Stimulated activated CD8-positive, alpha-beta memory T cell treated with anti-CD3 and anti-CD28 coated beads, Interleukin-7, amount 100 ng/mL, for 4 hours (primary cell): Measurements from ENCODE around the gene SSBP2.
"Not testable (repeated sequence)": the region's sequence is repeated elsewhere in the genome, so short reads cannot be mapped to it uniquely, and the experiment has no call there.

Experiments used
- DNase-seq, 2 donors: peaks; one replicate each; pipeline ENCODE4 v3.0.0-alpha.2; 2020; ENCODE audit warnings: low read depth in 2 of 2

The SSBP2 gene

DNA sequence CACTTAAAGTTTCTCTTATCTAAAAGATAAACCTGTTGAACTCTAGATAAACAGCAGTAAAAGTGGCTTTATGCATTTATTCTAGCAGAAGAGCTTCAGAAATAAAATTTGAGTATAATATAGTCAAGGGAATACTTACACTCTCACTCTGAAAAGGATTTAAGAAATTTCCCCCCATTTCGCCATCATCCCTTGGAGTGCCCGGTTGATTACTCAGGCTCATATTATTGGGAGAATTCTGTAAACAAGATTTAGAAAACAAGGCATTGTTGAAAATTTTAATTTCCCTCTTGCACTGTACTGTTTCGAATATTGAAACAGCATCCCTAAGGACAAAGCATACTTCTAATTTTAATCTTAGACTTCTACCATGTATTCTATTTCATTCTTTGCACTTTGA lies 322.5 kb downstream of the SSBP2 start:
- DNase-seq, result no peak

DNA sequence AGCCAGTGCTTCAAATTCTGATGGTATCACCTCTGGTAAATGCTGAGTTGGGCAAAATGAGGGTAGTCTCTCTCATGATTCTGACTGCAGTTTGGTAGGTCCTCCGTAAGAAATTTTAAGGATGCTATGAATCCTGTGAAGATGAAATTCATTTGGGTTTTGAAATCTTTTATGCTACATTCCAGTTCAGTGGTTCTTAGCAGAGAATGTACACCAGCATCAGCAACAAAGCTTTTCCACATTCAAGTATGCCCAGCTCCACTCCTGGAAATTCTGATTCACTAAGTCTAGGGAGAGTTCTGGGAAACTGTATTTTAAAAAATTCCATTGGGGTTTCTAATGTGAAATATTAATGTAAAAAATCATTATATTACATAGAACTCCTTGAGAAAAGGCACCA lies 323.3 kb downstream of the SSBP2 start:
- DNase-seq, result no peak

DNA sequence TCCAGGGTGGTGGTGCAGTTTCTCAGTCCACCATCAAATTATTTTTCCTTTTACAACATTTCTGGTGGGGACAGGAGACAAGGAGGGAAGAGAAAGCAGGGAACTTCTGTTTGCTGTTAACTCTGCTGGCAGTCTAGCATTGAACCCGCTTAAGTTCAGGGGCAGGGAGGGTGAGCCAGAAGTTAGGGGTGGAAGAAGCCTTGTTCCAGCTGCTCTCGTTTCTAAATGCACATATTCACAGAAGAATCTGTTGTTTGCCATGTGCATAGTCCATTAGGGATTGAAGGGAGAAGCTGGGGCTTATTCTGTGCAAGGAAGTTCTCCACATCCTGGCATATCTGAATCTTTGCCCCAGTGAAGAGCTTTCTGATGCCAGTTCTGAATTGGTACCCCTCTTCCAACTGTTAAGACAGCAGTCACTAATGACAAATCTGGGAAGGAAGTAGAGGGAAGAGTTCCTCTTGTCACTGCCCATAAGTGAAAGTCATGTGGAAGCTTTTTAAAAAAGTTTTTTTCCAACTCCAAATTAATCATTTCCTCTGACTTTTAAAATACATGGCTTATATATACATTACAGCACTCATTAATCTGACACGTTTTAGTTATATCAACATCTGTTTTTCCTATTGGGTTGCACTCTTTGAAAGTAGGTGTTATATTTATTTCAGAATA lies 324.4 kb downstream of the SSBP2 start:
- DNase-seq, result no peak

DNA sequence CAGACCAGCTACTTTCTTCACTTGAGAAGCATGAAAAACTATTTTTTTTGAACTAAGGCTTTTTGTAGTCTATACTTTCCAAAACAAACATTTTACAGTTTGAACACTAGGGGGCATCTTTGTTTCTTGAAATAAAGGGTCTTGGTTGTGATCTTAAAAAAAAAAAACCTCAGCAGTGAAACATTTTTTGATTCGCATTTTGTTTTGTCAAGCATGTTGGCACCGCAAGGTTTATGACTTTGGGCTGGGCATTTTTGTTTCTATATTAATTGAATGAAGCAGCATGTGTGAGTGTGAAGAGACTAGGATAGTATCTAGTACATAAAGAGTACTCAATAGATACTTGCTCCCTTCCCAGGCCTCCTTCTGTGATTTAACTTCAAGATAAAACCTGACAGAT lies 325.3 kb downstream of the SSBP2 start:
- DNase-seq, result no peak

DNA sequence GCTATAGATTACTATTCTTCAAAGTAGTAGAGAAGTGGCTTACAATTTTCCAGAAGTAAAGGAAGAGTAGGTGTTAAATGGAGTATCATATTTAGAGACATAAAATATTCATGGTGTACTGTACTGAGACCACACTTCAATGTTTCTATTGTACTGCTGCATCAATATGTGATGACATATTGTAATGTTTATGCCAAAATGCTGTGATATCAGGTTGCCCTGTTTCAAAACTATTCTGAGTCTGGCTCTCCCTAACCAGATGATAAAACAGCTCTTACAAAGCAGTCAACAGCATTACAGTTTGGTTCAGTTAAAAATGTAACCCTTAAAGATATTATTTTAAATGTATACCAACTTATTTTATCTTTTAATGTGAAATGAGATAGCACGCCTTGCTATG lies 326.2 kb downstream of the SSBP2 start:
- no peak for DNase-seq

DNA sequence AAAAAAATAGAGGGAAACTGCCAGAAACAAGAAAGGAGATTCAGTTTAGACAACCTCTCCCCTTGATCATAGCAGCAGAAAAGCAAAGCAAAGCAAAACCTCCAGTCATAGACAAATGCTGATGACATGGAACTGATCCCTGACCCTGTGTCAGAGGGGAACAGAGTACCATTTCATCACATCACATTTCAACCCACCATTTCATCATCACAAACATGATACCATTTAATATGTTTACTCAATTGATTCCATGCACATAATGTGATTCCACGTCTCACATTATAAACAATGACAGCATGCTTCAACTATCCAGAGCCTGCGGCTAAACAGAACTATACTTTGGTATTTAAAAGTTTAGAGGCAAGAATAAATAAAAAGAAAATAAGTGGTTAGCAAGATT lies 328.2 kb downstream of the SSBP2 start:
- DNase-seq, result no peak

DNA sequence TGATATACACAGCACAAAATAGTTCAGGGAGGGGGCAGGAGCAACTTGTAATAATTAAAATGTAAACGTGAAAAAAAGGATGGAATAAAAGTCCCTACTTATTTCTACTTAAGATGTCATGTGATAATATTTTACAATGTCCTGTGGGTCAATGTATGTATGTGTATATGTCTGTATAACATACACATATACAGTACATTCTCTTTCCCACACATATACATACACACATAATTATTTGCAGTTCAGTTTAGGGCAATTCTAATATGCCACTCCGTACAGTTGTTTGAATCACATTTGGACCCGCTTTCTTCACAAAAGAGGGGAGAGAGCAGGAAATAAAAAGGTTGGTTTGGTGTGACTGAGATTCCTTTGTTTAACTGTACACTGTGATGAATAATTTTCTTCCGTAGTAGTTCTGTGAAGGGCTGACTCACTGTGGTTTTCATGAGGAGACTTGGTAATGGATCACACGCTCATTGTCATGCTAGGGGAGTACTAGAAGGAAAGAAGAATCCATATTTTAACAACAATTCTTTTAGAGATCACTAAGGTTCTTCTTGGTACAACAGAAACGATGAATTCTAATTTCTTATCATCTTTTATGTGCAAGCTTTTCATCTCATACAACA lies 330.7 kb downstream of the SSBP2 start:
- no peak for DNase-seq

DNA sequence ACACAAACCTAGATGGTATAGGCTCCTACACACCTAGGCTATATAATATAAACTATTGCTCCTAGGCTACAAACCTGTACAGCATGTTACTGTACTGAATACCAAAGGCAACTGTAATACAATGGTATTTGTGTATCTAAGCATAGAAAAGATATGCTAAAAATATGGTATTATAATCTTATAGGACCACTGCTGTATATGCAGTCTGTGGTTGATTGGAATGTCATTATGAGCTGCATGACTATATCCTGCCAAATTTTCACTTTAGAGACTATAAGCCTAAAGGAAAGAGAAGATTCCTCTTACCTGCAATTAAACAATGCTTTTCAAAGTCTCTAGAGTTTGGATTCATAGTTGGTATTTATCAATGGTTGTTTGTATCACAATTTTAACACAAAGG lies 332.3 kb downstream of the SSBP2 start:
- no peak for DNase-seq

DNA sequence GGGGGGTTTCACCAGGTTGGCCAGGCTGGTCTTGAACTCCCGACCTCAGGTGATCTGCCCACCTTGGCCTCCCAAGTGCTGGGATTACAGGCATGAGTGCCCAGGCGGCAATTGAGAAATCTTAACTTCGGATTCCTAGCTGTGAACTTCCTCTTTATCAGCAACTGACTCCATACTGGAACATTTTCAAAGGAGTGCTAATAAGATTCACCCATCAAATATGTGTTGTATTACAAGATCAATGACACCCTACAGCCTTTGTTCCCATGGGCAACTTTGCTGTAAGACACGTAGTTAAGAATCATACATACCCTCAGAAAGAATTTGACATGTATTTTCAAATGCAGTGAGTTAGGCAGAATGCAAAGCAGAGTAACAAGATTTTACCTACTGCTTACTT lies 333.8 kb downstream of the SSBP2 start:
- no peak for DNase-seq

DNA sequence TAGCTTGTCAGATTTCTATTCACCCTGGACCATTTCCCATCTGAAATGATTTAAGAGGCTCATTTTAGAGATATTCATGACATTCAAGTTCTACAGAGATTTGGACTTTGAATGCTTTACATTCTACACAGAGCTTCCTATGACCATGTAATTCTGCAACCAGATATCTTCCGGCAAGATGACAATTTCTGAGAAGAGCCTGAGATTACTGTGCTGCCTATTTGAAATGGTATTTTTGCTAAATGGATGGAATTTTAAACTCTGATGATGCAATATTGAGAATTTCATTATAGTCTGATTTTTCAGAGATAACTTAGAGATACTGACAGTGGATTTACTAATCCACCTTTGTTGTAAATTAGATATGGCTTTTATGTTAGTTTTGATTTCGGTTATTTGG lies 341.0 kb downstream of the SSBP2 start:
- DNase-seq, result no peak

DNA sequence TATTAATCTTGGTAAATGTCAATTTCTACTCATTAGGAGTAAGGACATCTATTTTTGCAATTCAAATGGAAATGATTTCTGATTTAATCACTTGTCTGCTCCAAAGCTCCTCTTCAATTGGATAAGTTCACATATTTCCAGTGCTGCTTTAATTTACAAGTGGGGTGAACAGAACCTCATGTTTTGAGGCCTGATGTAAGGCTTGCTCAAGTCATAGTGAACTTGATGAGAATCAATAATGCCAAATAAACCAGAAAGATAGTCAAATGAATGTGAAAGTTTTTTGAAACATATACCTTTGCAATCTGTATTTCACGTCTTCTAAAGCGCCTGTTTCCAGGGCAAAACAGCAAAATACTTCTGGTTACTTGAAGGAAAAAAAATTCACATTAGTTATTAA lies 341.5 kb downstream of the SSBP2 start:
- DNase-seq, result no peak

DNA sequence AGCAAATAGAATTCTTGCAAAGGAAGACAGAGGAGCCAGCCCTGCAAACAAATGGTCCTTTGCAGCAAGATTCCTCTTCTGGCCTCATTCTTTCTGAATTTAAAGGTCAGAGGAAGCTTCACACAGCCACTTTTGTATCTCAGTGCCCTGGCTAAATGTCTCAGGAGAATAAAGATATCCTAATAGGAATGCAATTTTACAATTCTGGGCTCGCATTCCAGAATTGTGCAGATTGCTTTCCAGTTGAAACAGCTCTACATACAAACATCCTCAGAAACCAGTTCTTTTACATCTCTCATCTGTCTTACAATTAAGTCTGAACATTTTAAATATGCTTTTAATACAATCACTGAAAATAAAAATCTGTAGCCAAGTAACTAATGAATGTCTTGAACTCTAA lies 342.4 kb downstream of the SSBP2 start:
- no peak for DNase-seq

DNA sequence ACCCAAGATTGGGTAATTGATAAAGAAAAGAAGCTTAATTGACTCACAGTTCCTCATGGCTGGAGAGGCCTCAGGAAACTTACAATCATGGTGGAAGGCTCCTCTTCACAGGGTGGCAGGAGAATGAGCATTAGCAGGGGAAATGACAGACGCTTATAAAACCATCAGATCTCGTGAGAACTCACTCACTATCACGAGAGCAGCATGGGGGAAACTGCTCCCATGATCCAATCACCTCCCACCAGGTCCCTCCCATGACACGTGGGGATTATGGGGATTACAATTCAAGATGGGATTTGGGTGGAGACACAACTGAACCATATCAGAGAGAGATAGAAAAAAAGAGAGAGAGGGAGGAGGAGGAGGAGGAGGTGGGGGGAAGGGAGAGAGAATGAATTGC lies 343.1 kb downstream of the SSBP2 start:
- DNase-seq, result not testable (repeated sequence)

DNA sequence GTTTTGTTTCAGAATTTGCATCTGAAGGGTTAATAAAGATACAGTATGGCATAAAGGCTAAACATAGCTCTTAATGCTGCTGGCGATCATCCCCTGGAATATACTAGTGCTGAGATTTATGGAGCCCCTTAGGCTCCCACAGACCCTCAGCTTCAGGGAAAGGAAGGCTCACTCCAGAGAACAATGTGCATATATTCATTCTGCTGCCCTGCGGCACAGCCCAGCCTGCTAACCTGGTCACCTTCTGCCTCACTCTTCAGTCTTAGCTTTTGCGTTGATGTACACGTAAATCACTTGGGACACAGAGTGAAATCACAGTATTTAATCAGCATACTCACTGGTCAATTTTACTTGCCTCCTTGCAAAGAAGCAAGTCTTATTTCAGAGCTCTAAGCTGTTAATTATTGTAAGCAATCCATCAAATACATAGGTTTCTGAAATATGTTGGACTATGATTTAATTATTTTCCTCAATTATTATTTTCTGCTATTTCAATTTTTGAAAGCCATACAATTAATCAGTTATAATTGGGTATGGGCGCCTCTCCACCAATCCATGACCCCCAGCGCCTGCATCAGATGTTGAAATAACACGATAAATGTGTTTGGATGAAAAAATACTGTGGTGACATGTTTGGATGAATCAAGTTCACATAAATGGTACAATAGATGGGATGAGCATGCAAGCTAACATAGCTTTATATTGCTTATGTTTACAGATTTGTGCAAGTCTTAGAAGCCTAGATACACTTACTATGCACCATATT lies 345.6 kb downstream of the SSBP2 start:
- DNase-seq, result no peak

DNA sequence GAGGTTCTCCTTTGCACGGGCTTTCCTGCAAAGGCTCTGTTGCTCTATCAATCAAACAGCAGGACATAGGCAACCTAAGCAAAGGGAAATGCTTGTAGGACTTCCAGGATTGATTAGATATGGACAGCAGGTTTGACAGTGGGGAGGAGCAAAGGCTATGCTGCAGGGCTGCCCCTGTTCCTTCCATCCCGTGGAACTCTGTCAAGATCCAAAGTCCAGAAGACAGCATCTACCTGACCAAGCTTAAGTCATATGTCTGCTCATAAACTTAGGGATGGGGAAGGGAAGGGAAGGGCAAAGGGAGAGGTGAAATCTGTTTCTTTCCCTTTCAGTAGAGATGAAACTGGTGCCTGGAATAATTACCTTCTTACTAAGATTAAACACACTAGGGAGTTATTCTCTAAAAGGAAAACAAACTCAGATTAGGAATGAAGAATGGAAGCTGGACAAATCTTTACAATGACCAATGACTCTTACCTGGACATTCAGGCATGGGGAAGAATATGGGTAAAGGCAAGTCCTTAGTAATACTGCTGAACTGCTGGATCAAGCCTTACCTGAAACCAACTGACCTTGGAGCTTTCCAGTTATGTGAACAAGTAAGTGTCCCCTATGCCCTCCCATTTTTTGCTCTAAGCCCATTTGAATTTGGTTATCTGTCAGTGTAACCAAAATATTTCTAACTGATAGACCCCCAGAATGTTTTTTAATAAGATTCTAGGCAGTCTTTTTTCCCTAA lies 348.5 kb downstream of the SSBP2 start:
- DNase-seq, result no peak

DNA sequence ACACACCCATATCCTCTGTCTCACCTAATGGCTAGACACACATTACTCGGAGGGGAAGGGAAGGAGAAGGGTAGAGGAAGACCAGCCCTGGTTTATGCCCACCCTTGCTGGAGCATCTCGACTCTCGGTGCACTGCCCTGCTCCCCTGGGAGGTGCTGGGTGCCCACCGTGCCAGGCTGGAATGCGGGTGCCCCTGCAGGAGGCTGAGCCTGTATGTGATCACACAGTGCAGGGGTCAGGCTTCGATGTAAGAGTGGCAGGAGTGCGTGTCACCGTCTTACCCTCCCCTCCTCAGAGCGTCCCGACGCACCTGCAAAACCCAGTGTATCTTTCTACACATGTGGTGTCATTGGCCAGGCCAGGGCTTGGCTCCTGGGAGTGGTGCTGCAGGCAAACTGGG lies 349.6 kb downstream of the SSBP2 start:
- DNase-seq, result no peak

DNA sequence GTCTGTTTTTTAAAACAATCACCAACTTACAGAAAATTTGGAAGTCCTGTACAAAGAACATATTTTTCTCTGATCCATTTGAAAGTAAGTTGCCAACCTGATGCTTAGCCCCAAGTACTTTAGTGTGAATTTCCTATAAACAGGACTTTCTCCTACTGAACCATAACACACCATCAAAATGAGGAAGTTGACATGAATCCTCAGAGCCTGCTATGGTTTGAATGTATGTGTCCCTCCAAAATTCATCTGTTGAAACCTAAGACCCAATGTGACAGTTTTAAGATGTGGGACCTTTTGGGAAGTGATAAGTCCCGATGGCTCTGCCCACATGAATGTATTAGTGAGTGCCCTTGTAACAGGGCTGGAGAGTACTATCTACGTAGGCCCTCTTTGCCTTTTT lies 350.5 kb downstream of the SSBP2 start:
- no peak for DNase-seq

DNA sequence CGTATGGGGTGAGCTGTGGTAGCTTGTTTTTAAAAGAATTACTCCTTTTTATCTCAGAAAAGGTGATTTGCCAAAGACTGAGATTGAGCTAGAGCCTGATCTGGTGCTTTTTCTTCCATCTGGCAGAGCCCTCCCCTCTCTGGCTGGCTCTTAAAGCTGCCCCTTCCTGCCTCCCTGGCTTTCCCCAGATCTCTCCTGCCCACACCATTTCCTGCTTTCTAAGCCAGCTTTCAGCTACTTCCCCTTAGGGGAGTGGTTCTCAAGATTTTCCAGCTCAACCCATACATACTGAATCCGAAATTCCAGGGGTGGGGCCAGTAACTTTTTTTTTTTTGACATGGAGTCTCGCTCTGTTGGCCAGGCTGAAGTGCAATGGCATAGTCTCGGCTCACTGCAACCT lies 352.2 kb downstream of the SSBP2 start:
- no peak for DNase-seq

DNA sequence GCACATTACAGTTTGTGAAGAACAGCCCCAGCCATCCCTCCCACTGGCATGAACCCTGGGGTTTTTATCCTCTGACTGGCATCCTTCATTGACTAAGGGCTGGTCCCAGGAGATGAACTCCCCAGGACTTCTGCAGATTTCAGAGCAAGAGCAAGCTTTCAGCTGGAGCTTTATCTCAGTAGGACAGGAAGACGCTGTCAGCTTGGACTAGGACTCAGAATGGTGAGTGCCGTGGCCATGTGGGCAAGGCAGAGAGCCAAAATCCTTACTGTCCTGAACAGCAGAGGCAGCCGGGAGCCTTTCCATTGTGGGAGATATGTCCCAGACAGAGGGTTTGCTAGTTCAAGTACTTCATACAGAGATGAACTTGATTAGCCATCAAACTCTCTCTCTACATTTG lies 353.7 kb downstream of the SSBP2 start:
- DNase-seq, result no peak

DNA sequence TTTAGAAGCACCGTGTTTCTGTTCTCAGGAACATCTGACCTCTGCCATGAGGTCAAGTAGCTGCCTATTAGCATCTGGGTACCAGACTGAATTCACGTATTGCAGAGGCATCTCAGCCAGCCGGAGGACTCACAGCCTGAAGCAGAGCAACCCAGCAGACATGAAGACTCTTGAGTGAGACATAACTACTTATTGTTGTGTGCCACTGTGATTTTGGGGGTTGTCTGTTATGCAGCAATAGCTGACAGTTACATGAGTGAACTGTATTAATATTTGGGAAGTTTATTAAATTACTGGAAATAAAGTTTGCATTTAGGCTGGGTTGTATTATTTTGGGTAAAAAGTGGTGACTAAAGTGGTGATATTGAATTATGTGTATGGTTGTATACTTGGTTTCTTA lies 355.6 kb downstream of the SSBP2 start:
- no peak for DNase-seq

DNA sequence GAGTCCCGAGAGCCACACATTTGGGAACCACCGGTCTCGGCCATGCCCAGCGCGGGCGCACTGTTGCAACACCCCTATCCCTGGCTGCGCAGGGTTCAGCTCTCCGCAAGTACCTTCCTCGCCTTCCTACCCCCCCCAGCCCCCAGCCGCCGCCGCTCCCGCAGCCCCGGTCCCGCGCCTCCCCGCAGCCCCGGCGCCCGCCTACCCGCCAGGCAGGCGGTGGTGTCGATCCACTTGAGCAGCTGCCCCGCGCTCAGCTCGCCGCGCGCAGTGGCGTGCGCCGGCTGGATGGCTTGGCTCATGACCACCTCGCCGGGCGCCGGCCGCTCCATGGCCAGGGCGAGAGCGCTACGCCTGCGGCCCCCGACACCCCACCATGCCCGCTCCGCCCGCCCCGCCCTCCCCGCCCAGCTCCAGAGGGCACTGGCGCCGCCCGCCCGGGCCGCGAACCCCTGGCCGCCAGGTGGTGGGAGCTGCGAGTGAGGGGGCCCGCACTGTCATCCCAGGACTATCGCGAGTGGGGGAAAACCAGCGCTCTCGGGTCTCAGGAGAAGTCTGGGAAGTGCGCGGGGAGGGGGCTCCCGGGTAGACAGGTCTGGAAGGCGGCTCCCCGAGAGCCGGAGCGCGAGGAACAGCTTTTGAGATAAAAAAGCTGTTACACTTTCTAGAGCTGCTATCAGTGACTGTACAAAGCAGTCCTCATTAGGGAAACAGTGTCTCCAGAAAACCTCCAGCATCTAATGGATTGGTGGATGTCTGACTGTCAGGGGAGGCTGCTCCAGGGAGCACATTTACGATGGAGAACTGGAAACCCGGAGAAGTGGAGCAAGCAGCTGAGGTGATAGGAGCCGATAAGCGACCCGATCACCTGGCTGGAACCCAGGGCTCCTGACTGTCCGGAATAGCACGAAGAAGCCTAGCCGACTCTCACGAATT lies 356.8 kb downstream of the SSBP2 start, which contains the start of gene ACOT12:
ACOT12 (minus strand) TSS at position 352 of the 936 bp plus-strand sequence; CDS start at position 332, 20 bp downstream.
- no peak for DNase-seq
